HepG2 (cell line): ENCODE measurements around the gene CTSW. TPM values are rescaled to one million over a fixed set of nuclear protein-coding genes. Genes with fewer than 3 reads are reported as not detected.

Experiments
- CBX5 ChIP-seq: sonication (generic); formaldehyde crosslinking; IDR thresholded peaks from 2 replicates; pipeline ENCODE4 v1.4.0; 2020; ENCODE audit warnings: missing genetic modification reagents, borderline replicate concordance
- DBP ChIP-seq: sonication (generic); formaldehyde crosslinking; IDR thresholded peaks from 2 replicates; pipeline ENCODE4 v1.4.0; 2020; ENCODE audit warnings: missing genetic modification reagents; ENCODE audit errors: not compliant biosample characterization
- FOXP4 ChIP-seq: sonication (generic); formaldehyde crosslinking; IDR thresholded peaks from 2 replicates; pipeline ENCODE4 v1.4.0; 2020; ENCODE audit warnings: missing genetic modification reagents
- HOXA7 ChIP-seq: sonication (generic); formaldehyde crosslinking; IDR thresholded peaks from 2 replicates; pipeline ENCODE4 v1.8.1; 2022; ENCODE audit warnings: mild to moderate bottlenecking, missing genetic modification reagents, moderate library complexity
- KDM4B ChIP-seq: sonication (generic); formaldehyde crosslinking; IDR thresholded peaks from 2 replicates; pipeline ENCODE4 v1.4.0; 2020; ENCODE audit warnings: missing genetic modification reagents
- KMT2B ChIP-seq: IDR thresholded peaks from 2 replicates; pipeline ENCODE4 v1.6.1; 2016; ENCODE audit warnings: missing genetic modification reagents, missing compliant biosample characterization
- MED1 ChIP-seq: sonication (generic); formaldehyde crosslinking; IDR thresholded peaks from 2 replicates; pipeline ENCODE4 v1.4.0; 2020; ENCODE audit warnings: missing genetic modification reagents
- NCOA1 ChIP-seq: sonication (generic); formaldehyde crosslinking; IDR thresholded peaks from 2 replicates; pipeline ENCODE4 v1.9.0; 2021; ENCODE audit warnings: missing genetic modification reagents
- NFE2 ChIP-seq: sonication (generic); formaldehyde crosslinking; IDR thresholded peaks from 2 replicates; pipeline ENCODE4 v1.4.0; 2020; ENCODE audit warnings: missing genetic modification reagents
- NFIB ChIP-seq: sonication (generic); formaldehyde crosslinking; IDR thresholded peaks from 2 replicates; pipeline ENCODE4 v1.9.0; 2021; ENCODE audit warnings: missing genetic modification reagents, mild to moderate bottlenecking, borderline replicate concordance
- SMC3 ChIP-seq: IDR thresholded peaks from 2 replicates; pipeline ENCODE4 v1.6.1; 2011; ENCODE audit warnings: low read length, improper control_type of control experiment
- TFDP2 ChIP-seq: sonication (generic); formaldehyde crosslinking; IDR thresholded peaks from 2 replicates; pipeline ENCODE4 v1.4.0; 2020; ENCODE audit warnings: missing genetic modification reagents
- TSC22D2 ChIP-seq: sonication (generic); formaldehyde crosslinking; IDR thresholded peaks from 2 replicates; pipeline ENCODE4 v1.5.1; 2020; ENCODE audit warnings: missing genetic modification reagents, mild to moderate bottlenecking, borderline replicate concordance
- ZBTB49 ChIP-seq: sonication (generic); formaldehyde crosslinking; IDR thresholded peaks from 2 replicates; pipeline ENCODE4 v1.4.0; 2020; ENCODE audit warnings: missing genetic modification reagents, borderline replicate concordance
- ZBTB7A ChIP-seq: sonication (generic); formaldehyde crosslinking; IDR thresholded peaks from 2 replicates; pipeline ENCODE4 v1.8.0; 2022; ENCODE audit warnings: mild to moderate bottlenecking, missing genetic modification reagents
- ZFAT ChIP-seq: sonication (generic); formaldehyde crosslinking; conservative IDR thresholded peaks from 2 replicates; pipeline ENCODE4 v1.8.1; 2023; ENCODE audit warnings: missing genetic modification reagents, inconsistent platforms
- ZNF280B ChIP-seq: sonication (generic); formaldehyde crosslinking; IDR thresholded peaks from 2 replicates; pipeline ENCODE4 v1.5.0; 2020; ENCODE audit warnings: missing genetic modification reagents, mild to moderate bottlenecking, borderline replicate concordance
- ZNF44 ChIP-seq: sonication (generic); formaldehyde crosslinking; IDR thresholded peaks from 2 replicates; pipeline ENCODE4 v1.5.1; 2020; ENCODE audit warnings: mild to moderate bottlenecking, missing genetic modification reagents
- ZNF607 ChIP-seq: sonication (generic); formaldehyde crosslinking; IDR thresholded peaks from 2 replicates; pipeline ENCODE4 v1.5.1; 2020; ENCODE audit warnings: missing genetic modification reagents, mild to moderate bottlenecking, borderline replicate concordance
- ZNF790 ChIP-seq: sonication (generic); formaldehyde crosslinking; IDR thresholded peaks from 2 replicates; pipeline ENCODE4 v1.8.0; 2022; ENCODE audit warnings: missing genetic modification reagents, mild to moderate bottlenecking, borderline replicate concordance
- ZNF83 ChIP-seq: sonication (generic); formaldehyde crosslinking; IDR thresholded peaks from 2 replicates; pipeline ENCODE4 v1.4.0; 2020; ENCODE audit warnings: missing genetic modification reagents, mild to moderate bottlenecking, borderline replicate concordance
- polyA plus RNA-seq, 8 experiments: library from polyadenylated mRNA; depleted of rRNA in 3 of 8; stranded (reverse) in 7 of 8; unstranded in 1 of 8; fragments of >200 nt; fragmentation: Illumina TruSeq in 4 of 8; extraction: Trizol in 4 of 8; gene quantifications; 2 replicates each; pipeline versions ENCODE4 v1.2.1 to v1.2.3, GENCODE V29; 2011 to 2016; ENCODE audit warnings: low read depth in 4 of 8, missing spikeins in 1 of 8, mixed read lengths in 1 of 8; ENCODE audit not compliant: insufficient read depth in 1 of 8
- total RNA-seq, 5 experiments: library from RNA; depleted of rRNA; stranded (reverse); fragments of >200 nt; fragmentation: Illumina TruSeq; extraction: Trizol; gene quantifications; 2 replicates each; pipeline ENCODE4 v1.2.3, GENCODE V29; 2016; ENCODE audit warnings: low read depth in 1 of 5

Gene CTSW
- total and polyA plus RNA-seq, 2 of the 13 experiments (the other 11 are each of a cell fraction or from before 2014, with no cell fraction given): 0.09 TPM; not detected in 1

GRCh38 chr11:65890324-65891218, 10.9 kb downstream of the CTSW start, which contains the start of gene CCDC85B (continued):
- TF ChIP-seq DBP (CRISPR knock-in tag) (peak; percentile 6), TSC22D2 (0 out of 2 replicates have a peak, but pooled peaks have one; percentile 72), HOXA7 (CRISPR knock-in tag) (no peak), ZNF607 (CRISPR knock-in tag) (peak; percentile 83), MED1 (CRISPR knock-in tag) (peak; percentile 67; the same call in 1 of the 2 replicates), ZNF44 (no peak), FOXP4 (CRISPR knock-in tag) (0 out of 2 replicates have a peak, but pooled peaks have one; percentile 19), ZBTB49 (CRISPR knock-in tag) (no peak), KMT2B (no peak), KDM4B (no peak), NFIB (CRISPR knock-in tag) (no peak), SMC3 (no peak), TFDP2 (peak; percentile 76), ZNF790 (CRISPR knock-in tag) (peak; percentile 97; the same call in 1 of the 2 replicates), NFE2 (CRISPR knock-in tag) (no peak), ZFAT (CRISPR knock-in tag) (no peak), ZBTB7A (CRISPR knock-in tag) (peak; percentile 81), CBX5 (CRISPR knock-in tag) (no peak), ZNF280B (CRISPR knock-in tag) (0 out of 2 replicates have a peak, but pooled peaks have one; percentile 25), NCOA1 (CRISPR knock-in tag) (0 out of 2 replicates have a peak, but pooled peaks have one; percentile 36), ZNF83 (peak; percentile 54; the same call in 1 of the 2 replicates)
